Measurements from ENCODE around the gene PRKD2.

GRCh38 chr19:46631481-46631880 is 85.4 kb downstream of the PRKD2 start:
- TF ChIP-seq CTCF (IDR thresholded peaks at IDR 0.05) (no peak), POLR2A (IDR thresholded peaks at IDR 0.05) (no peak)

Data from uterus (tissue), 2 donors.